Chondrocyte (in vitro differentiated cells): Measurements from ENCODE around the gene ADCY3. TPM values are rescaled to one million over a fixed set of nuclear protein-coding genes. Genes with fewer than 3 reads are reported as not detected.

ENCODE experiments used
- DNase-seq: peaks from one replicate; pipeline ENCODE4 v3.0.0; 2021; ENCODE audit warnings: mixed read lengths, low spot score
- H3K27ac Mint-ChIP-seq: one replicate; pipeline ENCODE4 v1.8.0; 2021; ENCODE audit warnings: mild to moderate bottlenecking, moderate library complexity, mixed read lengths; ENCODE audit not compliant: unreplicated experiment
- H3K27me3 Mint-ChIP-seq: 2 replicates; pipeline ENCODE4 v1.8.0; 2021; ENCODE audit warnings: low read depth, mixed read lengths
- H3K36me3 Mint-ChIP-seq: 2 replicates; pipeline ENCODE4 v1.8.0; 2021; ENCODE audit warnings: low read depth, mixed read lengths
- H3K4me1 Mint-ChIP-seq: 2 replicates; pipeline ENCODE4 v1.8.0; 2021; ENCODE audit warnings: low read depth, mild to moderate bottlenecking, mixed read lengths
- H3K4me3 Mint-ChIP-seq: one replicate; pipeline ENCODE4 v1.8.0; 2021; ENCODE audit warnings: mild to moderate bottlenecking, moderate library complexity, mixed read lengths; ENCODE audit not compliant: unreplicated experiment
- H3K9me3 Mint-ChIP-seq: 2 replicates; pipeline ENCODE4 v1.8.0; 2021; ENCODE audit warnings: low read depth, mixed read lengths
- total RNA-seq: library from RNA; stranded (reverse); gene quantifications from 3 replicates; pipeline ENCODE4 v1.2.1, GENCODE V29; 2021
- TF ChIP-seq, protein P1 (sequence below): fragments of 200-600 bp; sonication (generic); IDR thresholded peaks from 2 replicates; pipeline ENCODE4 v1.5.0; 2021; ENCODE audit warnings: antibody characterized with exemption, mild to moderate bottlenecking, moderate library complexity

ADCY3 gene
- total RNA-seq, 1 donor from 2014 or later, result 69.3 TPM

DNA sequence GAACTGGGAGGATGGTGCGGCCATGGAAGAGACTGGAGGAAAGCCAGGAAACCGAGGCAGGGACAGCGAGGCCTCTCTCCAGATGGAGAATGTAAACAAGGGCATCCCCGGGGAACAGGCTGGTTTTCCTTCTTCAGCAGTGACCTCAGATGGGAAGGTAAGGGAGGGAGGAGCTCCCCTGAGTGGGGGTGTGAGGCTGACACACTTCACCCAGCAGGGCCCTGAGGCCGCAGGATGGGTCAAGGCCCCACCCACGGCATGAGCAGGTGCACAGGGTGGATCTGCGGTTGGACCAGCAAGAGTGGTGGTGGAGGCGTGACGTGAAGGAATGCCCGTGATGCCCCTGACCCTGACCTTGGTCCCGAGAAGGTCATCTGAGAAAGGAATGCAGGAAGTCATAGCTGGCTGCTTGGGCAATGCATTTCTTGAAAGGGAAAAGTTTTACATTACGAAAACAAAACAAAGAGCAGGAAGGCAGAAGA lies 48.1 kb downstream of the ADCY3 start:
- TF ChIP-seq, protein P1, sequence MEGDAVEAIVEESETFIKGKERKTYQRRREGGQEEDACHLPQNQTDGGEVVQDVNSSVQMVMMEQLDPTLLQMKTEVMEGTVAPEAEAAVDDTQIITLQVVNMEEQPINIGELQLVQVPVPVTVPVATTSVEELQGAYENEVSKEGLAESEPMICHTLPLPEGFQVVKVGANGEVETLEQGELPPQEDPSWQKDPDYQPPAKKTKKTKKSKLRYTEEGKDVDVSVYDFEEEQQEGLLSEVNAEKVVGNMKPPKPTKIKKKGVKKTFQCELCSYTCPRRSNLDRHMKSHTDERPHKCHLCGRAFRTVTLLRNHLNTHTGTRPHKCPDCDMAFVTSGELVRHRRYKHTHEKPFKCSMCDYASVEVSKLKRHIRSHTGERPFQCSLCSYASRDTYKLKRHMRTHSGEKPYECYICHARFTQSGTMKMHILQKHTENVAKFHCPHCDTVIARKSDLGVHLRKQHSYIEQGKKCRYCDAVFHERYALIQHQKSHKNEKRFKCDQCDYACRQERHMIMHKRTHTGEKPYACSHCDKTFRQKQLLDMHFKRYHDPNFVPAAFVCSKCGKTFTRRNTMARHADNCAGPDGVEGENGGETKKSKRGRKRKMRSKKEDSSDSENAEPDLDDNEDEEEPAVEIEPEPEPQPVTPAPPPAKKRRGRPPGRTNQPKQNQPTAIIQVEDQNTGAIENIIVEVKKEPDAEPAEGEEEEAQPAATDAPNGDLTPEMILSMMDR, result no peak
- peaks cover 24% of the 10 kb centered on the region for H3K4me1 Mint-ChIP-seq
- H3K4me3 Mint-ChIP-seq, result no peak overlapping the region
- H3K27me3 Mint-ChIP-seq, result no peaks in the 10 kb centered on the region
- peak overlapping the region; percentile 75 for H3K27ac Mint-ChIP-seq
- H3K9me3 Mint-ChIP-seq, result no peaks in the 10 kb centered on the region
- no peak for DNase-seq
- H3K36me3 Mint-ChIP-seq, result peaks cover 3% of the 10 kb centered on the region

DNA sequence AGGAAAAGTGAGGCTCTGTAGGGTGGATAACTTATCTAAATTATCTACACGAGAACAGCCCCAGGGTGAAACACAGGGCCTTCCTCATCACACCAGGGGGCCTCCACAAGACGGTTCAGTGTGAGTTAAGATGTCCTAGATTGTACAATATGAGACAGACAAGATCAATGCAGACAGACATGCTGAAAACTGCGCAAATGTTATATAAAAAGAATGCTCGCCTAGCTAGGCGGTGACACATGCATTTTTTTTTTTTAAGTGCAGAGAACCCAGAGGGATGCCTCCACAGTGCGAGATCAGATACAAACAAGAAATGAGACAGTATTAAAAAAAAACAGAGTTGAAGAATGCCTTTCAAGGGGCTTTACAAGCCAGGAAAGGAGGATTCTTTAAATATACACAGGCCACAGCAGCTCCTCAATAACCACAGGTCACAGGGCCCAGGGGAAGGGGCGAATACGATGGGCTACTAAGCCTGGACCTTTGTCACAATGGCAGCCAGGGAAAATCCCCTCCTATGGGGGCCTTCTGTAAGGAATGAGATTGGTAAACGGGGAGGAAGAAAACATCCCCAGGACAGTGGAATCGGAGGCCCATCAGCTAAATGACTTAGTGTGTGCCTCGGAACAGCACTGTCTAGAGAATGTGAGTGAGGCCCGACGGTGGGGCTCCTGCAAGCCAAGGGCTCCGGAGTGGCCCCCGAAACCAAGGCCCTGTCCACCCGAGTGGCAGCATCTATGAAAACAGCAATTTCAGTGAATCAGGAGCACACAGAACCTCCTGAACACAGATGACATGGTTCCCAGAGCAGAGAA lies 48.9 kb downstream of the ADCY3 start:
- peaks cover 5% of the 10 kb centered on the region for H3K36me3 Mint-ChIP-seq
- no peak for DNase-seq

DNA sequence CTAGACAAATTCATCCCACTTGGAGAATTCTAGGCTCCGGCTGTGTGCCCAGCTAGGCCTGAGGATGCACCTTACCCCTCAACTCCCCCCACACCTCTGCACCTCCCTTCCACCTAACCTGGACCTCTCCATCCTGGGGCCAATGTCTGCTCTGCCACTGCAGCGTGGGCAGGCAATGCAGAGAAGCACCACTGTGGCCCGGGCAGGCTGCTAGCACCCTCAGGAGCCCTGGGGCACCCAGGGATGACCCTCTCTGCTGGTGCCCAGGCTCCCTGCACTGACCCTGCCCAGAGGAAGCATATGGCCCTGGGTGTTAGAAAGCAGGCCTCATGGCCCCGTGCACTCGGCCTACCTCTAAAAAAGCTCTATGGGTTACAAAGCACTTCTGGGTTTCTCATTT lies 49.6 kb downstream of the ADCY3 start:
- no peak for DNase-seq
- Mint-ChIP-seq H3K27me3 (no peaks in the 10 kb centered on the region), H3K36me3 (peaks cover 5% of the 10 kb centered on the region), H3K27ac (no peak overlapping the region), H3K4me1 (peaks cover 27% of the 10 kb centered on the region), H3K9me3 (no peaks in the 10 kb centered on the region), H3K4me3 (no peak overlapping the region)
- TF ChIP-seq, protein P1, result no peak

More for the DNA sequence above, 48.9 kb downstream of the ADCY3 start:
- no peak overlapping the region for H3K27ac Mint-ChIP-seq
- no peak overlapping the region for H3K4me3 Mint-ChIP-seq
- TF ChIP-seq, protein P1, result no peak
- H3K9me3 Mint-ChIP-seq, result no peaks in the 10 kb centered on the region
- H3K4me1 Mint-ChIP-seq, result peaks cover 27% of the 10 kb centered on the region
- no peaks in the 10 kb centered on the region for H3K27me3 Mint-ChIP-seq

DNA sequence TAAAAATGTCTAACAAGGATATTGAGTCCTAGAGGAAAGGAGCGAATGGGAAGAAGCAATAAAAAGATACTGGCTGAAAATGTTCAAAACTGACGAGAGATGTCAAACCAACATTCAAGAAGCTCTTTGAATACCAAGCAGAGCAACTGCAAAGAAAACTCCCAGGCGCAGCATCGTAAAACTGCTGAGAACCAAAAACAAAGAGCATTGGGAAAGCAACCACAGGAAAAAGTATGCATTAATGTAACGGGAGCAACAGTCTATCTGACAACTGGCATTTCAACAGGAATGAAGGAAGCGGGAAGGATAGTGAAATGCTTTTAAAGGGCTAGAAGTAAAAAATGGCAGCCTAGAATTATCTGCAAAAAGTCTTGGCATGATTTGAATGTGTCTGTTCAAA lies 53.1 kb downstream of the ADCY3 start:
- Mint-ChIP-seq H3K4me1 (peaks cover 28% of the 10 kb centered on the region), H3K4me3 (no peak overlapping the region), H3K27ac (no peak overlapping the region), H3K27me3 (no peaks in the 10 kb centered on the region), H3K36me3 (peaks cover 5% of the 10 kb centered on the region), H3K9me3 (no peaks in the 10 kb centered on the region)
- TF ChIP-seq, protein P1, result no peak
- no peak for DNase-seq

DNA sequence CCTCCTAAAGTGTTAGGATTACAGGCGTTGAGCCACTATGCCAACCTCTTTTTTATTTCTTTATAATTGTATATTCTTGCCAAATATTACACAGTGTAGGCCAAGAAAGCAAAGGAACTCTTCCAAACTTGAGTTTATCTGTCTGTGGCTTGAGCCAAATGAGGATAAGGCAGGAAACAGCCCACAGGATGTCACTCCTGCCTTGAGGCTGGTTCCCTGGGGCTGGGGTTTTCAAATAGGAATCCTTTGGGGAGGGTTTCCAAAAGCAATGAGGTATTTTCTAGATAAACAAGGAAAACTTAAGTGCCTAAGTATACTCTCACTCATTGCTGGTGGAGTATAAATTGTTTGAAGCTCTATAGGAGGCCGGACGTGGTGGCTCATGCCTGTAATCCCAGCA lies 56.4 kb downstream of the ADCY3 start:
- Mint-ChIP-seq H3K9me3 (no peaks in the 10 kb centered on the region), H3K27ac (no peak overlapping the region), H3K36me3 (peaks cover 5% of the 10 kb centered on the region), H3K27me3 (no peaks in the 10 kb centered on the region), H3K4me1 (peaks cover 17% of the 10 kb centered on the region), H3K4me3 (no peak overlapping the region)
- DNase-seq, result no peak
- TF ChIP-seq, protein P1, result no peak
